Neural progenitor cell (in vitro differentiated cells): ENCODE results near the gene DDX31.

Experiments used
- CTCF ChIP-seq: fragments of 200-600 bp; sonication (generic); IDR thresholded peaks from 2 replicates; pipeline ENCODE4 v1.5.1; 2017; ENCODE audit warnings: antibody characterized with exemption, mild to moderate bottlenecking
- EZH2 ChIP-seq: fragments of 200-600 bp; sonication (generic); IDR thresholded peaks from 2 replicates; pipeline ENCODE4 v1.6.1; 2017; ENCODE audit warnings: antibody characterized with exemption, mild to moderate bottlenecking, moderate library complexity
- EZH2phosphoT487 ChIP-seq: fragments of 200-600 bp; sonication (generic); IDR thresholded peaks from 2 replicates; pipeline ENCODE4 v1.6.1; 2017; ENCODE audit warnings: antibody characterized with exemption

GRCh38 chr9:132698989-132699388, 29.2 kb upstream of the DDX31 start:
- TF ChIP-seq EZH2 (no peak), CTCF (no peak), EZH2phosphoT487 (no peak)
